ENCODE measurements around the gene ERC1. TPM values are rescaled to one million over a fixed set of nuclear protein-coding genes. Genes with fewer than 3 reads are reported as not detected.

ERC1 gene
- total RNA-seq, 1 experiment from 2014 or later: 40.4 TPM

DNA sequence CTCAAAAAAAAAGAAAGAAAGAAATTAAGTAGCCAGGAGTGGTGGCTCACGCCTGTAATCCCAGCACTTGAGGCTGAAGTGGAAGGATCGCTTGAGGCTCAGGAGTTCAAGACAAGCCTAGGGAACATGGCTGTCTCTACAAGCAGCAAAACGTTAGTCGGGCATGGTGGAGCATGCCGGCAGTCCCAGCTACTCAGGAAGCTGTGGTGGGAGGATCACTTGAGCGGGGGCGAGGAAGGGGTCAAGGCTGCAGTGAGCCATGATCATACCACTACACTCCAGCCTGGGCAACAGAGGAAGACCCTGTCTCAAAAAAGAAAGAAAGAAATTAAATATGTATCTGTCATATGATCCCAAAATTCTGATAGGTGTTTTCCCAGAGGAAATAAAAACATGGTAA lies 46.8 kb upstream of the ERC1 start:
- POLR2A ChIA-PET: no interaction called here
- Histone ChIP-seq H3K4me1 (ENCODE audit: control insufficient read depth, insufficient read depth, low read length) (peaks cover 7% of the 10 kb centered on the region; the same call in 1 of the 2 replicates), H3K27me3 (ENCODE audit: control insufficient read depth, insufficient read depth, low read length) (no peaks in the 10 kb centered on the region), H3K27ac (ENCODE audit: low read length) (no peak overlapping the region), H3K9me3 (ENCODE audit: control insufficient read depth, insufficient read depth, low read depth, low read length) (no peaks in the 10 kb centered on the region), H3K36me3 (ENCODE audit: control insufficient read depth, insufficient read depth, low read length) (no peaks in the 10 kb centered on the region; the same call in none of the 2 replicates), H3K4me3 (ENCODE audit: low read depth in 2 of 2, low read length in 2 of 2) (no peak overlapping the region)
- no TSS peak for BruUV-seq (replicated peaks)
- in situ Hi-C loops (cut with HindIII; ENCODE audit: low pct_unique_long_range_greater_than_20kb, low sequenced_read_pairs): no loop called here
- ATAC-seq: no peak
- no peak for DNase-seq (ENCODE audit: low read depth, low spot score)
- intact Hi-C loops (cut with micrococcal nuclease; ENCODE audit: unreplicated experiment): no loop called here
- TF ChIP-seq TCF7L2 (IDR thresholded peaks at IDR 0.05; ENCODE audit: low read depth, low read length) (no peak), CTCF (IDR thresholded peaks at IDR 0.05) (no peak), POLR2AphosphoS5 (IDR thresholded peaks at IDR 0.05; ENCODE audit: low read depth, low read length) (no peak), REST (IDR thresholded peaks at IDR 0.05; ENCODE audit: insufficient read depth in 1 of 2, low read depth in 2 of 2, low read length in 1 of 2) (no peak), SIN3A (IDR thresholded peaks at IDR 0.05; ENCODE audit: borderline replicate concordance, insufficient read depth, low read depth, low read length) (no peak)
- CTCF ChIA-PET: no interaction called here

DNA sequence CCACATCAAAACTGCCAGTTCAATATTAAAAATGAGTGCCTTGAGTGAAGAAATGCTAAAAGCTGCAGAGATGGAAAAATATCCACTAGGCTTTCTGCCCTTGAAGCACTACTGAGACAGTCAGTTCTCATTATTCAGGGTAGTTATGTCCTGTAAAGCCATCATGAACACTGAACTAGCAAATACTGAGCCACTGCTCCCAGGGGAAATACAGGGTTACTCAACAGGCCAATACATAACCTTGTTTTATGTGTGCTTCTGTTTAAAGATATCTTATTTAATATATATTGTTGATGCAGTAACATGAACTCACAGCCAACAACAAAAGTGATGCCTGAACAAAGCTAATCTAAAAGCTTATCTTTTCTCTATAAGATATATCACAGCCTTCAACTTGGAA lies 44.8 kb upstream of the ERC1 start:
- TSS peak; percentile 54 for BruUV-seq (replicated peaks)
- ATAC-seq (no peak), DNase-seq (ENCODE audit: low read depth, low spot score) (no peak)
- Histone ChIP-seq H3K27ac (ENCODE audit: low read length) (no peak overlapping the region), H3K27me3 (ENCODE audit: control insufficient read depth, insufficient read depth, low read length) (no peaks in the 10 kb centered on the region), H3K9me3 (ENCODE audit: control insufficient read depth, insufficient read depth, low read depth, low read length) (no peaks in the 10 kb centered on the region), H3K4me1 (ENCODE audit: control insufficient read depth, insufficient read depth, low read length) (peaks cover 7% of the 10 kb centered on the region; the same call in 1 of the 2 replicates), H3K36me3 (ENCODE audit: control insufficient read depth, insufficient read depth, low read length) (no peaks in the 10 kb centered on the region; the same call in 1 of the 2 replicates), H3K4me3 (ENCODE audit: low read depth in 2 of 2, low read length in 2 of 2) (no peak overlapping the region)
- intact Hi-C loops (cut with micrococcal nuclease; ENCODE audit: unreplicated experiment) (no loop called here), in situ Hi-C loops (cut with HindIII; ENCODE audit: low pct_unique_long_range_greater_than_20kb, low sequenced_read_pairs) (no loop called here)
- POLR2A ChIA-PET: no interaction called here
- CTCF ChIA-PET: no interaction called here
- no peak for TF ChIP-seq SIN3A (IDR thresholded peaks at IDR 0.05; ENCODE audit: borderline replicate concordance, insufficient read depth, low read depth, low read length)
- no peak for TF ChIP-seq TCF7L2 (IDR thresholded peaks at IDR 0.05; ENCODE audit: low read depth, low read length)
- TF ChIP-seq REST (IDR thresholded peaks at IDR 0.05; ENCODE audit: insufficient read depth in 1 of 2, low read depth in 2 of 2, low read length in 1 of 2): no peak
- no peak for TF ChIP-seq POLR2AphosphoS5 (IDR thresholded peaks at IDR 0.05; ENCODE audit: low read depth, low read length)
- no peak for TF ChIP-seq CTCF (IDR thresholded peaks at IDR 0.05)
